Suprapubic skin (tissue), 3 donors: ENCODE data around the gene CENPS.

Experiments used
- EP300 ChIP-seq: sonication (generic); formaldehyde crosslinking; IDR thresholded peaks from one replicate; pipeline ENCODE4 v1.6.1; 2017; ENCODE audit warnings: antibody characterized with exemption
- TF ChIP-seq, protein P1 (sequence below), 2 donors: fragments of 200-600 bp in 1 of 2; fragments of 450-650 bp in 1 of 2; sonication (generic) in 1 of 2; IDR thresholded peaks; one replicate each; pipeline ENCODE4 v1.5.1; 2016 to 2019; ENCODE audit warnings: antibody characterized with exemption in 2 of 2, mild to moderate bottlenecking in 1 of 2, moderate library complexity in 1 of 2

DNA sequence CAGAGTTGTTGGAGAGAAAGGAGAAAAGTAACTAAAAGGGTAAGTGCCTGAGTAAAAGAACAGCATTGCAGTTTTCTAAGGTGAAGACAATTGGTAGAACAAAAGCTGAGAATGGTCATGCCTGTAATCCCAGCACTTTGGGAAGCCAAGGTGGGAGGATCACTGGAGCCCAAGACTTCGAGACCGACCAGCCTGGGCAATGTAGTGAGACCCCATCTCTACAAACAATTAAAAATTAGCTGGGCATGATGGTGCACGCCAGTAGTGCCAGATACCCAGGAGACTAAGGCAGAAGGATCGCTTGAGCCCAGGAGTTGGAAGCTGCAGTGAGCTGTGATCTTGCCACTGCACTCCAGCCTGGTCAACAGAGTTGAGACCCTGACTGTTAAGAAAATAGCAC lies 46.6 kb upstream of the CENPS start:
- TF ChIP-seq, protein P1, sequence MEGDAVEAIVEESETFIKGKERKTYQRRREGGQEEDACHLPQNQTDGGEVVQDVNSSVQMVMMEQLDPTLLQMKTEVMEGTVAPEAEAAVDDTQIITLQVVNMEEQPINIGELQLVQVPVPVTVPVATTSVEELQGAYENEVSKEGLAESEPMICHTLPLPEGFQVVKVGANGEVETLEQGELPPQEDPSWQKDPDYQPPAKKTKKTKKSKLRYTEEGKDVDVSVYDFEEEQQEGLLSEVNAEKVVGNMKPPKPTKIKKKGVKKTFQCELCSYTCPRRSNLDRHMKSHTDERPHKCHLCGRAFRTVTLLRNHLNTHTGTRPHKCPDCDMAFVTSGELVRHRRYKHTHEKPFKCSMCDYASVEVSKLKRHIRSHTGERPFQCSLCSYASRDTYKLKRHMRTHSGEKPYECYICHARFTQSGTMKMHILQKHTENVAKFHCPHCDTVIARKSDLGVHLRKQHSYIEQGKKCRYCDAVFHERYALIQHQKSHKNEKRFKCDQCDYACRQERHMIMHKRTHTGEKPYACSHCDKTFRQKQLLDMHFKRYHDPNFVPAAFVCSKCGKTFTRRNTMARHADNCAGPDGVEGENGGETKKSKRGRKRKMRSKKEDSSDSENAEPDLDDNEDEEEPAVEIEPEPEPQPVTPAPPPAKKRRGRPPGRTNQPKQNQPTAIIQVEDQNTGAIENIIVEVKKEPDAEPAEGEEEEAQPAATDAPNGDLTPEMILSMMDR (IDR thresholded peaks at IDR 0.05): no peak
- no peak for TF ChIP-seq EP300
